ENCODE results near the gene CCDC57.

The CCDC57 gene

GRCh38 chr17:82103553-82104451 lies 108.8 kb downstream of the CCDC57 start:
- DNase-seq = no peak

- no peak for DNase-seq
These were observed 110.6 kb downstream of the CCDC57 start for GRCh38 chr17:82101767-82102679.

- no peak for DNase-seq
These were observed 111.3 kb downstream of the CCDC57 start for GRCh38 chr17:82101301-82101715.

- peak in 1 of 5 experiments; percentile 3 for DNase-seq
These were observed 111.9 kb downstream of the CCDC57 start for GRCh38 chr17:82100502-82101298.

- no peak for DNase-seq
These were observed 113.5 kb downstream of the CCDC57 start for GRCh38 chr17:82098939-82099763.

GRCh38 chr17:82098169-82098938 lies 114.3 kb downstream of the CCDC57 start, which contains the start of gene FASN:
FASN (minus strand) TSS chr17:82098236; CDS start chr17:82096445, 1,791 bp downstream.
- peak; percentile 84 to 96 (median 87) for DNase-seq

GRCh38 chr17:82097919-82098168 lies 114.8 kb downstream of the CCDC57 start:
- no peak for DNase-seq

- DNase-seq = peak in 1 of 5 experiments; percentile 49
These were observed 115.3 kb downstream of the CCDC57 start for GRCh38 chr17:82097184-82097918.

- DNase-seq = no peak
These were observed 115.9 kb downstream of the CCDC57 start for GRCh38 chr17:82096709-82097183.

GRCh38 chr17:82095777-82096708 lies 116.6 kb downstream of the CCDC57 start:
- no peak for DNase-seq

- peak in 2 of 5 experiments; percentile 1 to 3 for DNase-seq
These were observed 117.5 kb downstream of the CCDC57 start for GRCh38 chr17:82094931-82095776.

GRCh38 chr17:82092995-82093751 lies 119.5 kb downstream of the CCDC57 start:
- DNase-seq = peak in 1 of 5 experiments; percentile 6

- no peak for DNase-seq
These were observed 120.0 kb downstream of the CCDC57 start for GRCh38 chr17:82092628-82092994.

- DNase-seq = no peak
These were observed 120.5 kb downstream of the CCDC57 start for GRCh38 chr17:82092094-82092586.

- DNase-seq = no peak
These were observed 121.2 kb downstream of the CCDC57 start for GRCh38 chr17:82091264-82092066.

Measured in T-helper 2 cell (primary cell).